MM.1S (cell line): ENCODE results near the gene HLA-E.

Source experiments
- DNase-seq: peaks from one replicate; pipeline ENCODE4 v3.0.0-alpha.2; 2015
- H2AFZ ChIP-seq: fragments of 300-600 bp; sonication (generic); 2 replicates; pipeline ENCODE4 v1.6.0; 2016; ENCODE audit warnings: antibody characterized with exemption, low read length
- H3F3A ChIP-seq: fragments of 300-600 bp; sonication (generic); 2 replicates; pipeline ENCODE4 v1.6.1; 2016; ENCODE audit warnings: mild to moderate bottlenecking, antibody characterized with exemption, low read length, moderate library complexity, mixed read lengths; ENCODE audit not compliant: insufficient read depth
- H3K27ac ChIP-seq: fragments of 300-600 bp; sonication (generic); 2 replicates; pipeline ENCODE4 v1.5.1; 2016; ENCODE audit warnings: mild to moderate bottlenecking, low read length
- H3K27me3 ChIP-seq: fragments of 300-600 bp; sonication (generic); replicated peaks from 2 replicates; pipeline ENCODE4 v1.6.0; 2016; ENCODE audit warnings: low read length; ENCODE audit not compliant: insufficient read depth
- H3K36me3 ChIP-seq: fragments of 300-600 bp; sonication (generic); replicated peaks from 2 replicates; pipeline ENCODE4 v1.6.1; 2016; ENCODE audit warnings: mild to moderate bottlenecking, low read length, mixed read lengths; ENCODE audit not compliant: insufficient read depth
- H3K4me1 ChIP-seq: fragments of 300-600 bp; sonication (generic); 2 replicates; pipeline ENCODE4 v1.6.1; 2016; ENCODE audit warnings: low read length, mixed read lengths
- H3K4me2 ChIP-seq: fragments of 300-600 bp; sonication (generic); 2 replicates; pipeline ENCODE4 v1.6.0; 2016; ENCODE audit warnings: low read depth, low read length
- H3K4me3 ChIP-seq: fragments of 300-600 bp; sonication (generic); 2 replicates; pipeline ENCODE4 v1.5.1; 2016; ENCODE audit warnings: low read length, mixed read lengths
- H3K79me2 ChIP-seq: fragments of 300-600 bp; sonication (generic); 2 replicates; pipeline ENCODE4 v1.6.1; 2016; ENCODE audit warnings: mixed run types, low read length, mixed read lengths
- H3K9ac ChIP-seq: fragments of 300-600 bp; sonication (generic); 2 replicates; pipeline ENCODE4 v1.6.1; 2016; ENCODE audit warnings: low read length, mixed read lengths
- H3K9me2 ChIP-seq: fragments of 300-600 bp; sonication (generic); replicated peaks from 2 replicates; pipeline ENCODE4 v1.6.1; 2016; ENCODE audit warnings: mild to moderate bottlenecking, low read length, mixed read lengths; ENCODE audit not compliant: insufficient read depth
- H3K9me3 ChIP-seq: fragments of 300-600 bp; sonication (generic); replicated peaks from 2 replicates; pipeline ENCODE4 v1.6.1; 2016; ENCODE audit warnings: mild to moderate bottlenecking, low read length, mixed read lengths; ENCODE audit not compliant: insufficient read depth
- H4K20me1 ChIP-seq: fragments of 300-600 bp; sonication (generic); 2 replicates; pipeline ENCODE4 v1.6.1; 2016; ENCODE audit warnings: mild to moderate bottlenecking, low read length, moderate library complexity, mixed read lengths; ENCODE audit not compliant: insufficient read depth
- EZH2 ChIP-seq: fragments of 300-600 bp; sonication (generic); optimal IDR thresholded peaks from 2 replicates; pipeline ENCODE3; 2017; ENCODE audit warnings: low read depth, mild to moderate bottlenecking, antibody characterized with exemption, low read length, mixed read lengths
- EZH2phosphoT487 ChIP-seq: fragments of 300-600 bp; sonication (generic); IDR thresholded peaks from 2 replicates; pipeline ENCODE4 v1.6.1; 2018; ENCODE audit warnings: antibody characterized with exemption, low read length
- TF ChIP-seq, protein P1 (sequence below): fragments of 300-600 bp; sonication (generic); IDR thresholded peaks from 2 replicates; pipeline ENCODE4 v1.5.1; 2016; ENCODE audit warnings: antibody characterized with exemption, low read length, mixed read lengths

Gene HLA-E

DNA sequence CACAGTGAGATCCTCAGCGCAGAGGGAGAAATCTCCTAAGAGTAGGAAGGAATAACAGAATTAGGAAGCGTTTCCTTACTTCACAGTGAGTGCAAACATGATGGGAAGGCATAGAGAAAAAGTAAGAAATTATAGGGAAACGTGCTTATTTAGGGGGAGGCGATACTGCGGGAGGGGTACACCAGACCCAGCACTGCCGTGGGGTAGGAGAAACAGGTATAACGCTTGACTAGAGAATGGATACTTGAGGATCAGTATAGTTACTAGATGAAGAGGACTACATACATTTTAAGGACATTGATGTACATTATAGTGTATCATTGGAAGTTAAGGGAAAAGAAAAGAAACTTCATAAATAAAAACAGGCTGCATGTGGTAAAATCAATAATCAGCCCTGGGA, 26.8 kb upstream of the HLA-E start:
- peaks cover 20% of the 10 kb centered on the region for H3K4me1 ChIP-seq

DNA sequence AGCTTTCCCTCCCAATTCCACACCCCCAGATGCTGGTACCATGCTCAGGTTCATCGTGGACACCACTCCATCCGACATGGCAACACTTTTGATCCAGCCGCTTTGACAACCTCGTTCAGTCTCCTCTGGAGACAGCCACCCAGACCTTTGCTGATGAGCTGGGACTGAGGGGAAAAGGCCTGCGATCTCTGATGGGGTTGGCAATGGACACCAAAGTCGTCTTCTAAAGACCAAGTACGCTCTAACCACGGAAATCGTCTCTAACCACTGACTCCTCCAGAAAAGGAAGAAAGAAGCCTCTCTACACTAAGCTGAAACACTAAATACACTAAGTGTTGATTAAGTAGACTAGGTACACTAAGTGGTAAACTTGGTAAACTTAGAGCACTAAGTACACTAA, 26.1 kb upstream of the HLA-E start:
- no peak overlapping the region for H3K9ac ChIP-seq
- H2AFZ ChIP-seq = no peak overlapping the region
- no peak overlapping the region for H3K4me3 ChIP-seq
- peaks cover 3% of the 10 kb centered on the region; the same call in 1 of the 2 replicates for H4K20me1 ChIP-seq
- H3K4me1 ChIP-seq = peaks cover 20% of the 10 kb centered on the region
- H3K79me2 ChIP-seq = no peaks in the 10 kb centered on the region
- H3K36me3 ChIP-seq = no peaks in the 10 kb centered on the region
- H3K4me2 ChIP-seq = peak overlapping the region; percentile 53; the same call in 1 of the 2 replicates
- peaks cover 10% of the 10 kb centered on the region for H3F3A ChIP-seq
- peaks cover 98% of the 10 kb centered on the region for H3K27me3 ChIP-seq
- H3K9me3 ChIP-seq = no peaks in the 10 kb centered on the region
- H3K9me2 ChIP-seq = no peaks in the 10 kb centered on the region
- H3K27ac ChIP-seq = no peak overlapping the region
- TF ChIP-seq EZH2phosphoT487 (no peak), EZH2 (no peak)
- TF ChIP-seq, protein P1, sequence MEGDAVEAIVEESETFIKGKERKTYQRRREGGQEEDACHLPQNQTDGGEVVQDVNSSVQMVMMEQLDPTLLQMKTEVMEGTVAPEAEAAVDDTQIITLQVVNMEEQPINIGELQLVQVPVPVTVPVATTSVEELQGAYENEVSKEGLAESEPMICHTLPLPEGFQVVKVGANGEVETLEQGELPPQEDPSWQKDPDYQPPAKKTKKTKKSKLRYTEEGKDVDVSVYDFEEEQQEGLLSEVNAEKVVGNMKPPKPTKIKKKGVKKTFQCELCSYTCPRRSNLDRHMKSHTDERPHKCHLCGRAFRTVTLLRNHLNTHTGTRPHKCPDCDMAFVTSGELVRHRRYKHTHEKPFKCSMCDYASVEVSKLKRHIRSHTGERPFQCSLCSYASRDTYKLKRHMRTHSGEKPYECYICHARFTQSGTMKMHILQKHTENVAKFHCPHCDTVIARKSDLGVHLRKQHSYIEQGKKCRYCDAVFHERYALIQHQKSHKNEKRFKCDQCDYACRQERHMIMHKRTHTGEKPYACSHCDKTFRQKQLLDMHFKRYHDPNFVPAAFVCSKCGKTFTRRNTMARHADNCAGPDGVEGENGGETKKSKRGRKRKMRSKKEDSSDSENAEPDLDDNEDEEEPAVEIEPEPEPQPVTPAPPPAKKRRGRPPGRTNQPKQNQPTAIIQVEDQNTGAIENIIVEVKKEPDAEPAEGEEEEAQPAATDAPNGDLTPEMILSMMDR = no peak
- DNase-seq = no peak

More for the DNA sequence above, 26.8 kb upstream of the HLA-E start:
- Histone ChIP-seq H3K27ac (no peak overlapping the region), H3K9me3 (no peaks in the 10 kb centered on the region), H3K27me3 (peaks cover 100% of the 10 kb centered on the region), H3K4me2 (no peak overlapping the region), H3K4me3 (no peak overlapping the region), H3K9ac (no peak overlapping the region), H3K79me2 (no peaks in the 10 kb centered on the region), H3K9me2 (no peaks in the 10 kb centered on the region), H2AFZ (no peak overlapping the region), H3F3A (peaks cover 10% of the 10 kb centered on the region), H3K36me3 (no peaks in the 10 kb centered on the region), H4K20me1 (peaks cover 3% of the 10 kb centered on the region; the same call in 1 of the 2 replicates)
- TF ChIP-seq, protein P1 = no peak
- no peak for TF ChIP-seq EZH2phosphoT487
- TF ChIP-seq EZH2 = no peak
- no peak for DNase-seq

DNA sequence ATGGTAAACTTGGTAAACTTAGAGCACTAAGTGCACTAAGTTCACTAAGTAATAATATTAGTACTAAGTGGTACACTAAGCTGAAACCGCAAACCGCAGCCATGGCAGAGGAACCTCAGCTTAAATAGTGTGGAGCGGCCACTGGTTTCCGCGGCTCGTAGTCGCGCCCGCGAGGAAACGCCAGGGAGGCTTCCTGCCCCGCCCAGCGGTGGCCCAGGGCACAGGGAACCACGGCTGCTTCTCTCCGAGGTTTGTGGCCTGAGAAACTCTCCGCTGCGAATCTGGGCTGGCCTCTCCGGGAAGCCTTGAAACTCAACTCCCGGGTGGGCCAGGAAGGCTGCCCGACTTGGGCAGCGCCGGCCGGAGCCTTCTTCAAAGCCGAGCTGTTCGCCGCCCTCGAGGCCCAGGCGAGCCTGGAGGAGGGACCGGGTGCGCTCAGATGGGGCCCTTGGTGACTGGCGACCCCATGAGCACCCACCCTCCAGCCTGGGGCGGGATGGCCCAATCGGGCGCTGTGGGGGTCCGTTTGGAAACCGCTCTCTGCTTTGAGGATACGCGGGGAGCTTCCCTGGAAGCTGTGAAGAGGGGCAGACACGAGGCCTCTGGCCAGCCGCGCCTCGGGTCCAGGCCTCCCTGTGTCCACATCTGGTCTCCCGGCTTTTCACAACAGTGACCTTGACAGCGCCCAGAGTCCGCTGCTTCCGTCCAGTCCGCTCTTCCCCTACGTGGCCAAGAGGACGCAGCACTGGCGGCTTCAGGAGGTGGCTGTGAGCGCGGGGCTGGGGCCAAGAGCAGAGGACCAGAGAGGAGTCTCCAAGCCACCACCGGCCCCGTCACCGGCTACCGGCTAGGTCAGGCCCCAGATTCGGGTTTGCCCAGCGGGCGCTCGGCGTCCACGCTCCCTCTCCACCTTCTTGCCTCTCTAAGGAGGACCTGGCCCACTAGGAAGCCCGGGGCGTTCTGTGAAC, 25.4 kb upstream of the HLA-E start:
- no peak for TF ChIP-seq EZH2
- TF ChIP-seq EZH2phosphoT487 = no peak
- TF ChIP-seq, protein P1 = no peak
- Histone ChIP-seq H3K4me1 (peaks cover 20% of the 10 kb centered on the region), H3K79me2 (no peaks in the 10 kb centered on the region), H3F3A (peaks cover 10% of the 10 kb centered on the region), H3K27ac (no peak overlapping the region), H3K9me3 (no peaks in the 10 kb centered on the region), H2AFZ (no peak overlapping the region), H4K20me1 (peaks cover 3% of the 10 kb centered on the region; the same call in 1 of the 2 replicates), H3K4me3 (no peak overlapping the region), H3K9ac (no peak overlapping the region), H3K27me3 (peaks cover 96% of the 10 kb centered on the region), H3K4me2 (peak overlapping the region; percentile 53; the same call in 1 of the 2 replicates), H3K9me2 (no peaks in the 10 kb centered on the region), H3K36me3 (no peaks in the 10 kb centered on the region)
- DNase-seq = peak; percentile 76
